IPS-11a (cell line): ENCODE data around the gene RASGEF1B.

Source experiments
- H3K4me3 ChIP-seq: one replicate; pipeline ENCODE4 v1.5.1; 2013; ENCODE audit warnings: low read depth, low read length, control low read depth

RASGEF1B gene

GRCh38 chr4:81471588-81472280 is at the start of gene RASGEF1B:
Gene RASGEF1B (minus strand): TSS chr4:81471907. CDS start chr4:81459508, 12,399 bp downstream.
- peak within 1 kb of the TSS; percentile 77 for H3K4me3 ChIP-seq

DNA sequence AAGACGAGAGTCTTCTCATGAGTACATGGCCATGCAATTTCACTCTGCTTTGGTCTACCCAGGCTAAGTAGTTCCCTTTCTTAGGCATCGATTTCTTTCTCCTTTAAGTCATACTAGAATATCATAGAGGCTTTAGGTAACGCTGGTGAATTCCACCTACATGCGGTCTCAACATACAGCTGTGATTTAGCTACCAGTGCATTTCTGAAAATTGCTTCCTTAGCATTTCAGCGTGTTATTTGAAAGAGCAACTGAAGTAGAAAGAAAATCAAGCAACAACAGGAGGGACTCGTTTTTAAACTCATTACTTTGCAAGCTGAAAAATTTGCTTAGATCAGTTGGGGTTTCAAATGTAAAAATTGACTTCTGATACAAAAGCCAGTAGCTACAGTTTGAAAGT is 48.1 kb upstream of the RASGEF1B start:
- H3K4me3 ChIP-seq: no peak overlapping the region

DNA sequence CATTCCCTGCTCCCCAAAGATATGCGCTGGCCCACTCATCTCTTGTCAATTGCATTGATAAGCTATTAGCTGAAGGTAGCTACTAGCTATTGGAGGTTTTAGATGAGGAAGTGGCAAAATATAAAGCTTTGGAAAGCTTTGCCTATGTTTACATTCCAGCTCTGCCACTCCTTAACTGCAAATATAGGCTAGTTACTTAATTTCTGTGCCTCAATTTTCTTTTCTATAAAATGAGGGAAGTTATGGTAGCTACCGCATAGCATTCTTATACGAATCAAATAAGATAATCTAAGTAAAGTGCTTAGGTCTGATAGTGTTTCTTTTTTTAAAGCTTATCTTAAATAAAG is 47.7 kb upstream of the RASGEF1B start:
- H3K4me3 ChIP-seq: no peak overlapping the region

DNA sequence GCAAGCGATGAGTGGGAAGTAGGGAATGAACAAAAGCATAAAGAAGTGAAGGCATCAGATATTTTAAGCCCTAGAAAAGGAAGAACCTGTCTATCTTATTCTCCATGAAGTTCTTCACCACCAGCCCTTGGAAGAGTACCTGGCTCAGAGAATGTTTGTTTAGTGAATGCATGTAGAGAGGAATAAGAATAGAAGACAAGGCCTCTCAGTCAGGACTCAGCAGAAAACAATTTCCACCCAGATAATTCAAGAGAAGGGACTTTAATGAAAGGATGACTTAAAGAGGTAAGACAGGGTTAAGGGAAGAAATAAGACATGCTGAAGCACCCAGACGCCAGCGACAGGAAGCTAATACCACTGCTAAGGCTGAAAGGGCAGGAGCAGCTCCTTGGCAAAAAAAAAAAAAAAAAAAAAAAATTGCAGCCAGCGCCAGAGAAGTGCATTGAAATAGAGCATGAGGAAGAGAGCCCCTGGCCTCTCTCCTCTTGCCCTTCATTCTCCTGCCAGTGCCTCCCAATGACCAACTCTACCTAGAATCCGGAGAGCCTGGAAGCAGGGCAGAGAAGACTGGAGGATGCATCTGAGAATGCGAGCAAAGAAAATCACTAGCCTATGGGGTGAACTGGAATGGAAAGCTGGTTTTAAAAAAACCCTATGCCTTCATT is 47.2 kb upstream of the RASGEF1B start:
- H3K4me3 ChIP-seq: no peak overlapping the region

DNA sequence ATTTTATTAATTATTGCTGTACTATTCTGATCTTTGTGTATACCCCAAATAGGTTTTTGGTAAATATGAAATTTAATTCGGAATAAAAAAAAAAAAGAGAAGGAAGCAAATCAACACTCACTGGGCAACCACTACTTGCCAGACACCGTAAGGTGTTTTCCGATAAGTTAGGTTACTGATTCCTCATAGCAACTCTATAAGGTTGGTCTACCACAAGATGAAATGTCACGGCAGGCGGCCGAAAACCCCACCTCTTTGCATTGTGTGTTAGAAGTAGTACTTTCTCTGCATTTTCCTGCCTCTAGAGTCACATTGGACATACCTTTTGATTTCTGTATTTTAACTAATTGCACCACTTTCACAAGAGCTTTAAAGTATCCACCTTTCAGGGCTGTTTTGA is 44.5 kb upstream of the RASGEF1B start:
- no peak overlapping the region for H3K4me3 ChIP-seq

- no peak overlapping the region for H3K4me3 ChIP-seq
Observed at GRCh38 chr4:81512757-81513501, 41.2 kb upstream of the RASGEF1B start.

DNA sequence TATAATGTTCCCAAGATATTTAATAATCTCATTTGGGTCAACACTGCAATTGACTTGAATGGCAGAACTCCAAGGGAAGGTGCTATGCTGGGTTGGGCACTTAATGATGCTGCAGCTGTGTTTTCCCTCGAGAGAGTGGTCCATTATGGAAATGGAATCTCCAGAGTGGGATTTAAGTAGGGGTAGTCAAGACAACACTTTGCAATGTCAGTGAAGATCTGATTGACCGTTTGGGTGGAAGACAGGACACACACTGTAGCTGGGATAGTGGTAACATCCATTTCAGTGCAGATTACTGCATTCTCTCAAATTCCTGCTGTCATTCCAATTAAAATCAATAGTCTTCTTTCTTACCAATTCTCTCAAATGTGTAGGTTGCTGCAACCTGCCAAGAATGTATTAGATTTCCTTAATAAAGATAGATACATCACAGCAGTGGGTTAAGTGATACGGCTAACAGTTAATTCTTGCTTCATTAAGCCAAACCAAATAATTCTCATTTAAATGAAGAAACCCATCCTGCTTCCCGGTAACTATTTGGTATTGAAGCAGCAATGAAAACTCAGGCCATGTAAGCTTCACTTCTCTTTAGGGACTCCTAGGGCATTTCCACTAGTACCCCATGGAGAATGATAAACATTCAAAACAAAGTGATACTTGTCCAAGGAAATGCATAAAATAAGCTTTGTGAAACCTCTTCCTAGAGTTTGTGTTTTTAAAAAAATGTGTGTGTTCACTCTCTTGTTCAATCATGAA is 40.5 kb upstream of the RASGEF1B start:
- H3K4me3 ChIP-seq: no peak overlapping the region

DNA sequence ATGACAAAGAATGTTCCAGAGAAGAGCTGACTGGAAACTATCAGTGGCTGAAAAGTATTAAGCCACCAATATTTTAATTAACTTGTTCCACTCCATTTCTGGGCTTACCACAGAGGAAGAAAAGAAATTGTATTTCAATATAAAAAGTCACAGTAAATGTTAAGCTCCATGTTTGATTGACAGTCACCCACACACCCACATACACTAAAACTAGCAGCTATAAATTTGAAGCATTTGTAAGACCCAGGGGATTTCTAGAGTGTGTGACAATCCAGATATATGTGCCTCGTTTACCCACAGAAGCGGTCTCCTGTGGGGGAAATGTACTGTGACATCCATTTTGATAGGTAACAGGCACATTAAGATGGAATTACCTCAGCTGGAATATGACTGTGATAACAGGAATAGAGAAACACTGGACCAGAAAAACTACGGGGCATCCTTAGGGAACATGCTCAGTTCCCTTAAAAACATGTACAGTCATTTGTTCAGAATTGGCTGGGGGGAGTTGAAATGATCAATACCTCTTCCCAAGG is 39.0 kb upstream of the RASGEF1B start:
- H3K4me3 ChIP-seq: no peak overlapping the region

DNA sequence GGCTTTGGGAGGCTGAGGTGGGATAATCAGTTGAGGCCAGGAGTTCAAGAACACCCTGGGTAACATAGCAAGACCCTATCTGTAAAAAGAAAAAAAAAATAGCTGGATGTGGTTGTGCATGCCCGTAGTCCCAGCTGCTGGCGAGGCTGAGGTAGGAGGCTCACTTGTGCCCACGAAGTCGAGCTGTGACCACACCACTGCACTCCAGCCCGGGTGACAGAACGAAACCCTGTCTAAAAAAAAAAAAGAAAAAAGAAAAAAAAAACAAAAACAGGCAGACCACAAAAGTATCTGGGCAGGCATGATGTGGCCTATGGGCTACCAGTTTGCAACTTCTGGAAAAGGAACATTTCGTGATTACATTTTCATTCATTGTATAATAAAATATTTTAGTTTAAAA is 38.1 kb upstream of the RASGEF1B start:
- no peak overlapping the region for H3K4me3 ChIP-seq

DNA sequence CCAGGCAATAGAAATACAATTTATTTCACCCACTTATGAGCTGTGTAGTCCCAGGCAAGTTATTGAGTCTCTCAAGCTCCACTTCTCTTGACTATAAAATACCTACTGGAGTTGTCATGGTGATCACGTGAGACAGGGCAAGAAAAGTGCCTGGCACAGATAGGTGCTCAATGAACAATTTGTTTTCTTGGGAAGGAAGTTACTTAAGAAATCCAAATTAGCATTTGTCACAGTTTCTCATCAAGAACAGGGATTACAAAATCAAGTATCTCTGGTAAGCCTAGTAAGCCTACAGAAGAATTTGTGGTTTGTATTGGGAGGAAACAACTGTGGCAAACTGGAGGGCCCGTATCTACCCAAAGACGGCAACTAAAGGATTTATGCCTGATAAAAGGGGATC is 37.5 kb upstream of the RASGEF1B start:
- H3K4me3 ChIP-seq: no peak overlapping the region

- no peak overlapping the region for H3K4me3 ChIP-seq
Observed at GRCh38 chr4:81508411-81509185, 36.9 kb upstream of the RASGEF1B start.

GRCh38 chr4:81507530-81507929 is 35.8 kb upstream of the RASGEF1B start:
- H3K4me3 ChIP-seq: no peak overlapping the region

- H3K4me3 ChIP-seq: no peak overlapping the region
Observed at GRCh38 chr4:81506731-81507130, 35.0 kb upstream of the RASGEF1B start.

- H3K4me3 ChIP-seq: no peak overlapping the region
Observed at GRCh38 chr4:81505726-81506125, 34.0 kb upstream of the RASGEF1B start.

DNA sequence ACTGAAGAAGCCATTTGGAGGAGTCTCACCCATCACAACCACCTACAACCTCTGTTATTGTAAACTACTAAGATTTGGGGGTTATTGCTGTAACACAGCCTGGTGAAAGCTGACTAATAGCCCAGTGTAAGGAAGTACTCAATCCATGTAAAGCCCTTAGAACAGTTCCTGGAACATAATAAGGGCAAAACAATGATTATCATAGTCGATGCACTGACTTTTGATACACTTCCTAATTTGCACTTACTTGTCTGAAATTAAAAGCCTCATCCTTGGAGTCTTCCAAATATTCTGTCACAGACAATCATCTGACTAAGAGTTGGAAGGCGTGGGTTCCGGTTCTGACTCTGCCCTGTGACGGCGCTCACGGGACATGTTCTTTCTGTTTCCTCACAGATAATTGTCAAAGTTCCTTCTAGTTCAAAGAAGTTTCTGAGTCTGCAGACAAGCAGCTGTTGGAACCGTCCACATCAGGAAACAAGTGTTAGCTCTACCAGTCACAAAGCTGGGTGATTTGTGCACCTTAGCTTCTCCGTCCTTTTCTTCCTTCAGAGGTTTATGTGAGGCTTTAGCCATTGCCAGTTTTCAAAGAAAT is 33.4 kb upstream of the RASGEF1B start:
- no peak overlapping the region for H3K4me3 ChIP-seq

GRCh38 chr4:81504112-81505003 is 32.7 kb upstream of the RASGEF1B start:
- H3K4me3 ChIP-seq: no peak overlapping the region

GRCh38 chr4:81503586-81503985 is 31.9 kb upstream of the RASGEF1B start:
- no peak overlapping the region for H3K4me3 ChIP-seq

DNA sequence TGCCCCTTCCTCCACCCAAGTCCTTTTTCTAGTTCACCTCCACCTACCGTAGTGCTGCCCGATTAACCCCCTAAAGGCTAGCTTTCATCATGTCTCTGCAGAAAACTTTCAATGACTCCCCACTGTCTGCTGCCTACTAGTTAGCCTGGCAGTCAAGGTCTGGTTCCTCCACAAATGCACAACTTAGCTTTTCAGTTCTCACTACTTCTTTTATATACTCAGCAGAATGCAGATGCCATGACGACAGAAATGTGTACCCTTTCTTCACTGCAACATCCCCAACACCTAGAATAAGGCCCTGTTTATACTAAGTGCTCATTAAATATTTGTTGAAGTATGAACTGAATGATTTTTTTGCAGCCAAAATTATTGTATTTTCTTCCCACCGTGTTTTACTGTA is 30.9 kb upstream of the RASGEF1B start:
- H3K4me3 ChIP-seq: no peak overlapping the region

DNA sequence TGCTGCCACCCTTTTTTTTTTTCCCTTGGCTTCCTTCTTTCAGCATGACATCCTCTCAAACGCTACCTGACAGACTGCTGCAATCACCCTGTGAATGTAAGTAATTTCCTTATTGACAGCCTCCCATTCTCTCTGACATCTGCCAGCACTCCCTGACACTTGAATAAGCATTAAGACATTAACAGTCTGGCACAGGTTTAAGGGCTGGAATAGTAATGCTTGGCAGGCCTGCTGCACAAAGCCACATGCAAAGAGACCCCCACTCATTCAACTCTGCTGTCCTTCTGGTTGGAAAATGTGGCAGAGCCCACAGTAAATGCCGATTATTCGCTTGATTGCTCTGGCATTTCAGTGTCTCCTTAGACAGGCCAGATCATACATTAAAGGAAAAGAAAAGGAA is 28.1 kb upstream of the RASGEF1B start:
- H3K4me3 ChIP-seq: no peak overlapping the region
